Lower leg skin (tissue), 4 donors: Measurements from ENCODE around the gene CTBP2. TPM values are rescaled to one million over a fixed set of nuclear protein-coding genes. Genes with fewer than 3 reads are reported as not detected.

Experiments used
- DNase-seq, 2 donors: peaks; one replicate each; pipeline ENCODE4 v3.0.0-alpha.2; 2019; ENCODE audit warnings: low spot score in 2 of 2
- H3K4me3 ChIP-seq: fragments of 200-600 bp; sonication (generic); 2 replicates; pipeline ENCODE4 v1.5.1; 2017; ENCODE audit warnings: mild to moderate bottlenecking, low read depth; ENCODE audit not compliant: poor library complexity, severe bottlenecking
- CTCF ChIP-seq, 3 donors: fragments of 450-650 bp; IDR thresholded peaks; one replicate each; pipeline ENCODE4 v1.5.1; 2016; ENCODE audit warnings: antibody characterized with exemption in 3 of 3, mild to moderate bottlenecking in 3 of 3, moderate library complexity in 2 of 3
- POLR2A ChIP-seq, 2 donors: fragments of 450-650 bp; IDR thresholded peaks; one replicate each; pipeline ENCODE4 v1.6.1; 2016 to 2017; ENCODE audit warnings: antibody characterized with exemption in 2 of 2, mild to moderate bottlenecking in 1 of 2, moderate library complexity in 1 of 2
- WGBS, 2 donors: methylation state at CpG; one replicate each; pipeline ENCODE4 v1.1.5; 2018; 5-methylcytosine and 5-hydroxymethylcytosine counted together
- intact Hi-C: fragments of 100-400 bp; cut with DNase I; formaldehyde crosslinking; loops from one replicate; pipeline ENCODE4 v1.15.0; 2023; ENCODE audit warnings: low total_unique reads
- total RNA-seq, 4 donors: library from RNA; depleted of rRNA; stranded (reverse); fragments of >200 nt; gene quantifications; one replicate each; pipeline ENCODE4 v1.1.0, GENCODE V29; 2016

CTBP2 gene
- total RNA-seq, 4 donors from 2014 or later: 30.3 to 39.5 (median 32.2) TPM

- TF ChIP-seq POLR2A (IDR thresholded peaks at IDR 0.05): no peak
- no peak for TF ChIP-seq CTCF (IDR thresholded peaks at IDR 0.05)
- H3K4me3 ChIP-seq: no peak overlapping the region
- intact Hi-C loops: no loop called here
- WGBS, 2 donors: 84 to 91% methylated on average over 14 to 16 of the region's 16 CpGs
- no peak for DNase-seq
Observed at GRCh38 chr10:125116041-125116649, 44.2 kb downstream of the CTBP2 start.

- TF ChIP-seq POLR2A (IDR thresholded peaks at IDR 0.05) (no peak), CTCF (IDR thresholded peaks at IDR 0.05) (no peak)
- H3K4me3 ChIP-seq: no peak overlapping the region
- no peak for DNase-seq
- WGBS, 2 donors: 88 to 95% methylated on average over 5 of the region's 5 CpGs
- intact Hi-C loops: no loop called here
Observed at GRCh38 chr10:125115409-125115808, 45.0 kb downstream of the CTBP2 start.

GRCh38 chr10:125114761-125115391, 45.5 kb downstream of the CTBP2 start:
- DNase-seq: no peak
- no peak overlapping the region for H3K4me3 ChIP-seq
- TF ChIP-seq POLR2A (IDR thresholded peaks at IDR 0.05) (no peak), CTCF (IDR thresholded peaks at IDR 0.05) (no peak)
- WGBS, 2 donors: 80 to 85% methylated on average over 16 of the region's 16 CpGs
- intact Hi-C loops: no loop called here

DNA sequence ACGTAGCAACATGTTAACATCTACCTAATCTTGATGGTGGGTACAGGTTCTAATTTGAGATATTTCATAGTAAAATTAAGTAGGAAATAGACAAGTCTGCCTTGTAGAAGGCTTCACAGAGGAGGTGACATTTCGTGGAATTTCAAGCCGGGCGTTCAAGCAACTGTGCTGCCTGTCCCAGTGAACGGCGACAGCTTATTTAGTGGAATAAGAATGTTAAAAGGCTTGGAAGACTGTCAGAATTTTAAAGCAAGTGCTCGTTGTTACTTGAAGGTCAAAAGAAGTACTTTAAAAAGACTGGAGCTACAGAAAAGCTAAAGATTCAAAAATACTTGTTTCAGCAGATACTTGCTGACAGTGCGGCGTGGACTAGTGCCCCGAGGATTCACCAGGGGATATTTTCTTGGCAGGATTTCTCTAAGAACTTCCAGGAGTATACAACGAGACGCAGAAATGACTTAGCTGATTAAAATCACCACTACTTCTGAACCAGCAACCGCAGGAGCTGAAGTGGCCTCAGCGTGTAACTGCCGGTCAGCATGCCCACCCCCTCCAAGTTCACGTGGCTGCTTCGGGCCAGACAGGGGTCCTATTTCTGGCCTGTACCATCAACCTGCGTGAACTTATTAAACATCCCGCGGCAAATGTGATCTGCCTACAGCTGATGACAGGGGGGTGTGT, 46.5 kb downstream of the CTBP2 start:
- intact Hi-C loops: no loop called here
- H3K4me3 ChIP-seq: no peak overlapping the region
- no peak for TF ChIP-seq POLR2A (IDR thresholded peaks at IDR 0.05)
- no peak for TF ChIP-seq CTCF (IDR thresholded peaks at IDR 0.05)
- WGBS, 2 donors: 39% methylated on average over 20 of the region's 20 CpGs
- DNase-seq: no peak

- WGBS, 2 donors: 83 to 87% methylated on average over 2 of the region's 2 CpGs
- DNase-seq: no peak
- TF ChIP-seq POLR2A (IDR thresholded peaks at IDR 0.05): no peak
- TF ChIP-seq CTCF (IDR thresholded peaks at IDR 0.05): no peak
- H3K4me3 ChIP-seq: no peak overlapping the region
- intact Hi-C loops: no loop called here
Observed at GRCh38 chr10:125112697-125113494, 47.5 kb downstream of the CTBP2 start.
